HG03575 (cell line): Measurements from ENCODE around the gene KCNQ2.

Experiments
- ATAC-seq: cut with Tn5 transposase; IDR thresholded peaks from one replicate; pipeline ENCODE4 v1.9.1; 2021; ENCODE audit not compliant: unreplicated experiment, insufficient number of reproducible peaks, low FRiP score; ENCODE audit errors: extremely low read depth

The KCNQ2 gene

GRCh38 chr20:63356511-63356910, 115.9 kb downstream of the KCNQ2 start:
- no peak for ATAC-seq

GRCh38 chr20:63355781-63356295, 116.6 kb downstream of the KCNQ2 start:
- ATAC-seq = no peak

GRCh38 chr20:63354636-63355350, 117.7 kb downstream of the KCNQ2 start:
- ATAC-seq = no peak

GRCh38 chr20:63352811-63353221, 119.6 kb downstream of the KCNQ2 start:
- no peak for ATAC-seq

GRCh38 chr20:63351811-63352591, 120.5 kb downstream of the KCNQ2 start:
- ATAC-seq = no peak

- no peak for ATAC-seq
These were observed 121.1 kb downstream of the KCNQ2 start for GRCh38 chr20:63351326-63351700.

- no peak for ATAC-seq
These were observed 121.7 kb downstream of the KCNQ2 start for GRCh38 chr20:63350597-63351325.
